H1 (cell line): ENCODE measurements around the gene AGAP1. TPM values are rescaled to one million over a fixed set of nuclear protein-coding genes. Genes with fewer than 3 reads are reported as not detected.

Experiments
- CTCF ChIA-PET: fragments of 300-600 bp; sonication (Branson Sonifier 250); formaldehyde crosslinking; loops from one replicate; lab custom pipeline; 2021; ENCODE audit not compliant: partially characterized antibody; lab: Charles Lee
- POLR2A ChIA-PET: fragments of 300-600 bp; sonication (Branson Sonifier 250); formaldehyde crosslinking; loops from one replicate; lab custom pipeline; 2021; ENCODE audit warnings: inconsistent platforms; ENCODE audit not compliant: partially characterized antibody; lab: Charles Lee
- DNase-seq, 2 experiments: peaks; one replicate each; pipeline versions ENCODE4 v3.0.0 to v3.0.0-alpha.2; 2010 to 2022; ENCODE audit warnings: low spot score in 2 of 2, low read depth in 1 of 2, mixed read lengths in 1 of 2
- FAIRE-seq: peaks from 2 replicates; lab custom pipeline; 2011; peaks lifted over from hg19 to GRCh38; lab: Jason Lieb, UNC
- H2AFZ ChIP-seq: 2 replicates; pipeline ENCODE4 v1.8.1; 2012; ENCODE audit warnings: low read length, inconsistent platforms
- H2AK5ac ChIP-seq: 2 replicates; pipeline ENCODE4 v1.6.1; 2013; ENCODE audit warnings: low read depth, low read length
- H2BK120ac ChIP-seq: replicated peaks from 2 replicates; pipeline ENCODE3; 2013; ENCODE audit warnings: low read depth, low read length, inconsistent platforms
- H2BK12ac ChIP-seq: 2 replicates; pipeline ENCODE4 v1.6.1; 2013; ENCODE audit warnings: low read depth, low read length
- H2BK15ac ChIP-seq: 2 replicates; pipeline ENCODE4 v1.6.1; 2013; ENCODE audit warnings: low read length
- H2BK20ac ChIP-seq: 2 replicates; pipeline ENCODE4 v1.6.1; 2013; ENCODE audit warnings: low read length
- H2BK5ac ChIP-seq: 2 replicates; pipeline ENCODE4 v1.6.1; 2013; ENCODE audit warnings: low read depth, low read length
- H3K14ac ChIP-seq: 2 replicates; pipeline ENCODE4 v1.6.1; 2013; ENCODE audit warnings: inconsistent platforms; ENCODE audit not compliant: insufficient read length
- H3K18ac ChIP-seq: 2 replicates; pipeline ENCODE4 v1.6.1; 2013; ENCODE audit warnings: low read length; ENCODE audit errors: extremely low read depth
- H3K23ac ChIP-seq: 2 replicates; pipeline ENCODE4 v1.6.1; 2013; ENCODE audit warnings: inconsistent platforms; ENCODE audit not compliant: insufficient read length
- H3K23me2 ChIP-seq: 2 replicates; pipeline ENCODE4 v1.6.1; 2013; ENCODE audit warnings: low read depth, low read length
- H3K27ac ChIP-seq: 2 replicates; pipeline ENCODE4 v1.6.1; 2011; ENCODE audit warnings: low read depth, low read length, inconsistent platforms
- H3K27me3 ChIP-seq, 4 experiments: replicated peaks in 1 of 4; 1 replicate in 1 of 4; 2 replicates in 3 of 4; pipeline versions ENCODE4 v1.6.1 to v1.8.1; 2011 to 2013; ENCODE audit warnings: low read length in 3 of 4, mild to moderate bottlenecking in 3 of 4, inconsistent platforms in 2 of 4, mixed read lengths in 2 of 4, moderate library complexity in 1 of 4; ENCODE audit not compliant: control insufficient read depth in 3 of 4, insufficient read depth in 3 of 4; ENCODE audit errors: extremely low read depth in 1 of 4
- H3K36me3 ChIP-seq, 4 experiments: 2 replicates each; pipeline versions ENCODE4 v1.6.1 to v1.8.1; 2011 to 2013; ENCODE audit warnings: mild to moderate bottlenecking in 4 of 4, low read length in 3 of 4, moderate library complexity in 2 of 4, control low read depth in 1 of 4, inconsistent platforms in 1 of 4; ENCODE audit not compliant: insufficient read depth in 4 of 4, control insufficient read depth in 2 of 4
- H3K4ac ChIP-seq: replicated peaks from 2 replicates; pipeline ENCODE3; 2013; ENCODE audit warnings: low read length, low read depth, mixed read lengths, inconsistent platforms; ENCODE audit not compliant: insufficient read length
- H3K4me1 ChIP-seq, 4 experiments: replicated peaks in 1 of 4; 1 replicate in 1 of 4; 2 replicates in 3 of 4; pipeline versions ENCODE4 v1.6.1 to v1.8.1; 2011 to 2013; ENCODE audit warnings: low read length in 3 of 4, inconsistent platforms in 2 of 4, mixed read lengths in 1 of 4; ENCODE audit not compliant: insufficient read depth in 4 of 4, control insufficient read depth in 3 of 4
- H3K4me2 ChIP-seq, 2 experiments: 2 replicates each; pipeline versions ENCODE4 v1.6.1 to v1.8.1; 2011 to 2013; ENCODE audit warnings: low read depth in 2 of 2, low read length in 2 of 2, control low read depth in 1 of 2, inconsistent platforms in 1 of 2, mild to moderate bottlenecking in 1 of 2; ENCODE audit not compliant: insufficient read depth in 1 of 2
- H3K4me3 ChIP-seq, 4 experiments: fragments of 200-600, 300-600 bp in 1 of 4; sonication (generic), shearing (Covaris generic), sonication (Bioruptor Twin) in 1 of 4; 2 replicates each; pipeline versions ENCODE4 v1.5.1 to v1.8.1; 2011 to 2016; ENCODE audit warnings: low read length in 4 of 4, low read depth in 3 of 4, control low read depth in 2 of 4, inconsistent platforms in 2 of 4, mild to moderate bottlenecking in 2 of 4, mixed read lengths in 1 of 4, moderate library complexity in 1 of 4; ENCODE audit not compliant: insufficient read depth in 2 of 4; ENCODE audit errors: extremely low read depth in 1 of 4
- H3K56ac ChIP-seq: replicated peaks from 2 replicates; pipeline ENCODE3; 2013; ENCODE audit warnings: low read depth, mild to moderate bottlenecking, mixed read lengths, low read length, inconsistent platforms; ENCODE audit not compliant: insufficient read length
- H3K79me1 ChIP-seq: 2 replicates; pipeline ENCODE4 v1.6.1; 2013; ENCODE audit warnings: low read depth, low read length, control low read depth
- H3K79me2 ChIP-seq, 2 experiments: 2 replicates each; pipeline versions ENCODE4 v1.6.1 to v1.8.1; 2012 to 2013; ENCODE audit warnings: low read length in 2 of 2, mild to moderate bottlenecking in 2 of 2, inconsistent platforms in 1 of 2; ENCODE audit not compliant: insufficient read depth in 2 of 2, control insufficient read depth in 1 of 2
- H3K9ac ChIP-seq, 4 experiments: replicated peaks in 1 of 4; 1 replicate in 1 of 4; 2 replicates in 3 of 4; pipeline versions ENCODE4 v1.6.1 to v1.8.1; 2011 to 2013; ENCODE audit warnings: low read depth in 3 of 4, low read length in 3 of 4, control low read depth in 2 of 4, mild to moderate bottlenecking in 2 of 4, moderate library complexity in 2 of 4, inconsistent platforms in 1 of 4; ENCODE audit errors: extremely low read depth in 1 of 4
- H3K9me3 ChIP-seq, 2 experiments: 2 replicates each; pipeline versions ENCODE4 v1.6.1 to v1.8.1; 2012 to 2013; ENCODE audit warnings: mild to moderate bottlenecking in 2 of 2, moderate library complexity in 2 of 2, control low read depth in 1 of 2, inconsistent platforms in 1 of 2, low read depth in 1 of 2, low read length in 1 of 2, mixed read lengths in 1 of 2; ENCODE audit not compliant: insufficient read depth in 2 of 2
- H4K20me1 ChIP-seq, 2 experiments: replicated peaks in 1 of 2; 2 replicates each; pipeline versions ENCODE3 to v1.8.1; 2011 to 2013; ENCODE audit warnings: inconsistent platforms in 2 of 2, low read length in 2 of 2, mild to moderate bottlenecking in 1 of 2; ENCODE audit not compliant: insufficient read depth in 2 of 2, control insufficient read depth in 1 of 2
- H4K5ac ChIP-seq: 2 replicates; pipeline ENCODE4 v1.6.1; 2013; ENCODE audit warnings: low read length, low read depth, mixed read lengths, inconsistent platforms; ENCODE audit not compliant: insufficient read length
- H4K8ac ChIP-seq: 2 replicates; pipeline ENCODE4 v1.8.0; 2013; ENCODE audit warnings: mild to moderate bottlenecking, moderate library complexity, low read length, inconsistent platforms; ENCODE audit not compliant: insufficient read depth; ENCODE audit errors: extremely low read depth
- H4K91ac ChIP-seq: replicated peaks from 2 replicates; pipeline ENCODE3; 2013; ENCODE audit warnings: low read length, mixed read lengths, inconsistent platforms; ENCODE audit not compliant: insufficient read length
- CBX5 ChIP-seq: fragments of 300-800, 300-1000 bp; sonication (generic); IDR thresholded peaks from 2 replicates; pipeline ENCODE4 v1.7.1; 2016; ENCODE audit warnings: antibody characterized with exemption, low read length, low read depth
- CEBPB ChIP-seq: IDR thresholded peaks from 2 replicates; pipeline ENCODE4 v1.6.1; 2012; ENCODE audit warnings: low read depth, low read length
- CHD1 ChIP-seq: IDR thresholded peaks from 2 replicates; pipeline ENCODE4 v1.6.1; 2012; ENCODE audit warnings: low read depth, low read length, improper control_type of control experiment
- CTBP2 ChIP-seq: IDR thresholded peaks from 2 replicates; pipeline ENCODE4 v1.7.0; 2011; ENCODE audit warnings: borderline replicate concordance, mild to moderate bottlenecking, moderate library complexity, mixed read lengths, low read length; ENCODE audit not compliant: insufficient read depth, insufficient read length
- HDAC6 ChIP-seq: IDR thresholded peaks from one replicate; pipeline ENCODE4 v1.7.1; 2012; ENCODE audit warnings: low read depth, mild to moderate bottlenecking, inconsistent platforms, low read length, moderate library complexity
- JUND ChIP-seq: IDR thresholded peaks from 2 replicates; pipeline ENCODE4 v1.6.1; 2011; ENCODE audit warnings: mild to moderate bottlenecking, improper control_type of control experiment, low read length
- RBBP5 ChIP-seq: IDR thresholded peaks from 2 replicates; pipeline ENCODE4 v1.7.1; 2012; ENCODE audit warnings: low read depth, mild to moderate bottlenecking, inconsistent platforms, low read length, moderate library complexity, borderline replicate concordance
- RFX5 ChIP-seq: IDR thresholded peaks from 2 replicates; pipeline ENCODE4 v1.6.1; 2011; ENCODE audit warnings: low read depth, low read length, improper control_type of control experiment, borderline replicate concordance
- RNF2 ChIP-seq: fragments of 200-900, 300-1000 bp; sonication (generic); IDR thresholded peaks from 2 replicates; pipeline ENCODE4 v1.7.1; 2016; ENCODE audit warnings: borderline replicate concordance, low read depth, mild to moderate bottlenecking, antibody characterized with exemption, low read length; ENCODE audit not compliant: poor library complexity, severe bottlenecking; ENCODE audit errors: missing control alignments
- SIRT6 ChIP-seq: IDR thresholded peaks from one replicate; pipeline ENCODE4 v1.7.1; 2012; ENCODE audit warnings: low read length, inconsistent platforms
- SUZ12 ChIP-seq: fragments of 200-600 bp; sonication (generic); IDR thresholded peaks from 2 replicates; pipeline ENCODE4 v1.6.1; 2012; ENCODE audit warnings: mild to moderate bottlenecking, inconsistent platforms, low read length, moderate library complexity, mixed read lengths
- TCF12 ChIP-seq: IDR thresholded peaks from 2 replicates; pipeline ENCODE4 v1.6.1; 2011; ENCODE audit warnings: low read depth, mild to moderate bottlenecking, low read length
- WGBS, 2 experiments: shearing (Covaris generic) in 1 of 2; methylation state at CpG; one replicate each; pipeline versions ENCODE4 v1.1.6 to v1.1.7; 2013 to 2015; ENCODE audit warnings: low lambda C conversion rate in 2 of 2, mixed read lengths in 2 of 2, inconsistent platforms in 1 of 2, low coverage in 1 of 2, missing lambda C conversion rate in 1 of 2; ENCODE audit not compliant: insufficient replicate concordance in 2 of 2, insufficient coverage in 1 of 2, insufficient read length in 1 of 2; ENCODE audit errors: extremely low coverage in 1 of 2, missing lambda C conversion rate in 1 of 2; 5-methylcytosine and 5-hydroxymethylcytosine counted together
- polyA plus RNA-seq, 7 experiments: library from polyadenylated mRNA; depleted of rRNA in 3 of 7; stranded (reverse) in 5 of 7; unstranded in 2 of 7; fragments of >200 nt in 5 of 7; fragments of 200-250 nt in 2 of 7; gene quantifications; 1 replicate in 5 of 7; 2 replicates in 1 of 7; 4 replicates in 1 of 7; pipeline versions ENCODE4 v1.2.1 to v1.2.3, GENCODE V29; 2011 to 2013; ENCODE audit warnings: missing spikeins in 2 of 7, mixed read lengths in 2 of 7
- total RNA-seq: library from RNA; stranded (reverse); fragmentation: NEBNext Ultra II Directional; extraction: Animal tissue kit (Norgen Biotek cat#: 25700); gene quantifications from 2 replicates; pipeline ENCODE4 v1.2.1, GENCODE V29; 2021

AGAP1 gene
- total and polyA plus RNA-seq, 2 of the 8 experiments (the other 6 are each of a cell fraction or from before 2014, with no cell fraction given) = 18.1 to 39.4 TPM

- Histone ChIP-seq H2BK120ac (no peak overlapping the region), H4K8ac (no peak overlapping the region), H2AK5ac (no peak overlapping the region), H3K27me3 (peaks cover 0 to 8% (median 2%) of the 10 kb centered on the region in 4 experiments; a peak in 4 of 7 replicates), H2BK20ac (no peak overlapping the region), H3K4me1 (peaks cover 10 to 26% (median 15%) of the 10 kb centered on the region in 4 experiments), H3K79me1 (no peaks in the 10 kb centered on the region), H2AFZ (no peak overlapping the region), H3K4ac (no peak overlapping the region), H3K4me2 (no peak overlapping the region), H3K9ac (no peak overlapping the region), H3K36me3 (no peaks in the 10 kb centered on the region; a peak in 1 of 8 replicates), H3K23me2 (no peaks in the 10 kb centered on the region), H2BK12ac (0 out of 2 replicates have a peak overlapping the region, but pooled peaks have one; percentile 30), H3K14ac (no peak overlapping the region), H3K4me3 (no peak overlapping the region), H3K23ac (no peak overlapping the region), H3K56ac (no peak overlapping the region), H4K91ac (no peak overlapping the region), H3K79me2 (no peaks in the 10 kb centered on the region), H4K20me1 (no peaks in the 10 kb centered on the region), H3K9me3 (no peaks in the 10 kb centered on the region), H2BK15ac (no peak overlapping the region), H4K5ac (no peak overlapping the region), H3K27ac (no peak overlapping the region), H2BK5ac (no peak overlapping the region), H3K18ac (no peak overlapping the region; the same call in 1 of the 2 replicates)
- 51% methylated on average over 3 of the region's 10 CpGs; no CpG with 5 or more reads in 1 of the 2 experiments for WGBS, 2 experiments
- CTCF ChIA-PET = interaction anchor here (2.0 kb wide), 2 partner anchors 74 to 126 kb away, joined by 4 read pairs; no protein-coding TSS in a partner anchor
- POLR2A ChIA-PET = no interaction called here
- DNase-seq (peak in 1 of 2 experiments; percentile 58), FAIRE-seq (no peak)
- TF ChIP-seq CEBPB (no peak), RBBP5 (no peak), TCF12 (no peak), RNF2 (no peak), JUND (no peak), SUZ12 (no peak), SIRT6 (no peak), HDAC6 (no peak), CBX5 (no peak), RFX5 (no peak), CHD1 (no peak), CTBP2 (no peak)
Observed at GRCh38 chr2:236051351-236051750, 557.5 kb downstream of the AGAP1 start.
